ENCODE measurements around the gene SMAD9. TPM values are rescaled to one million over a fixed set of nuclear protein-coding genes. Genes with fewer than 3 reads are reported as not detected.
A peak's percentile ranks its signal among the peaks of the same experiment; 100 is the strongest.

The SMAD9 gene
- total RNA-seq, 2 experiments from 2014 or later: 10.3 to 10.8 TPM

- Histone ChIP-seq H3K9me2 (ENCODE audit: insufficient read depth, low read length) (no peaks in the 10 kb centered on the region), H2AFZ (ENCODE audit: low read length) (no peak overlapping the region; the same call in 1 of the 2 replicates), H3K4me3 (ENCODE audit: low read depth, low read length, poor library complexity, severe bottlenecking) (peak overlapping the region; percentile 35), H3K27ac (ENCODE audit: low read depth, low read length, poor library complexity, severe bottlenecking) (peak overlapping the region; percentile 42), H3K79me2 (ENCODE audit: insufficient read depth, low read depth, low read length) (peaks cover 85% of the 10 kb centered on the region), H4K20me1 (ENCODE audit: insufficient read depth, low read length) (no peaks in the 10 kb centered on the region), H3K36me3 (ENCODE audit: insufficient read depth, low read length) (no peaks in the 10 kb centered on the region), H3K4me1 (ENCODE audit: insufficient read depth, low read length, poor library complexity, severe bottlenecking) (peaks cover 84% of the 10 kb centered on the region), H3K9me3 (ENCODE audit: low read length) (no peaks in the 10 kb centered on the region), H3K4me2 (ENCODE audit: low read length) (peak overlapping the region; percentile 64)
- TF ChIP-seq, protein P1, sequence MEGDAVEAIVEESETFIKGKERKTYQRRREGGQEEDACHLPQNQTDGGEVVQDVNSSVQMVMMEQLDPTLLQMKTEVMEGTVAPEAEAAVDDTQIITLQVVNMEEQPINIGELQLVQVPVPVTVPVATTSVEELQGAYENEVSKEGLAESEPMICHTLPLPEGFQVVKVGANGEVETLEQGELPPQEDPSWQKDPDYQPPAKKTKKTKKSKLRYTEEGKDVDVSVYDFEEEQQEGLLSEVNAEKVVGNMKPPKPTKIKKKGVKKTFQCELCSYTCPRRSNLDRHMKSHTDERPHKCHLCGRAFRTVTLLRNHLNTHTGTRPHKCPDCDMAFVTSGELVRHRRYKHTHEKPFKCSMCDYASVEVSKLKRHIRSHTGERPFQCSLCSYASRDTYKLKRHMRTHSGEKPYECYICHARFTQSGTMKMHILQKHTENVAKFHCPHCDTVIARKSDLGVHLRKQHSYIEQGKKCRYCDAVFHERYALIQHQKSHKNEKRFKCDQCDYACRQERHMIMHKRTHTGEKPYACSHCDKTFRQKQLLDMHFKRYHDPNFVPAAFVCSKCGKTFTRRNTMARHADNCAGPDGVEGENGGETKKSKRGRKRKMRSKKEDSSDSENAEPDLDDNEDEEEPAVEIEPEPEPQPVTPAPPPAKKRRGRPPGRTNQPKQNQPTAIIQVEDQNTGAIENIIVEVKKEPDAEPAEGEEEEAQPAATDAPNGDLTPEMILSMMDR (conservative IDR thresholded peaks at IDR 0.05; ENCODE audit: low read length): no peak
- no peak for TF ChIP-seq EZH2phosphoT487 (IDR thresholded peaks at IDR 0.05; ENCODE audit: borderline replicate concordance, low read depth, low read length)
- intact Hi-C loops (cut with micrococcal nuclease; ENCODE audit: unreplicated experiment): no loop called here
- ChIA-PET CTCF (ENCODE audit: unreplicated experiment) (no interaction called here), POLR2A (interaction anchor here (0.6 to 1.2 kb wide), 4 partner anchors 33 to 1303 kb away, joined by 3 to 5 read pairs (median 3); no protein-coding TSS in a partner anchor)
- DNase-seq (ENCODE audit: low spot score): no peak
- BruUV-seq (replicated peaks): no TSS peak
Observed at GRCh38 chr13:36913463-36913862, 6.6 kb downstream of the SMAD9 start.

DNA sequence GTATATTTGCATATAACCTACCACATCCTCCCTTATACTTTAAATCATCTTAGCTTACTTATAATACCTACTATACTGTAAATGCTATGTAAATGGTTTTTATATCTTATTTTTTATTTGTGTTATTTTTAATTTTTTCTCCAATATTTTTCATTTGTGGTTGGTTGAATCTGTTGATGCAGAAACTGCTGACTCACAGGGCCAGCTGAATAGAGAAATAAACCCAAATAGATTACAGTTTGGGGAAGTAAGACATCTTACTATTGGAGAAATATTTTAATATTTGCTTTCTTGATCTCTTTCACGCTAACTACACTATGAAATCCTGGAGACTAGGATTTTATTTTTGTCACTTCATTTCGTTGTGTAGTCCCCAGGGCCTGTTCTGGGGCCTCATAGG is 7.1 kb downstream of the SMAD9 start:
- Histone ChIP-seq H3K4me2 (ENCODE audit: low read length) (peak overlapping the region; percentile 64), H3K36me3 (ENCODE audit: insufficient read depth, low read length) (no peaks in the 10 kb centered on the region), H3K4me3 (ENCODE audit: low read depth, low read length, poor library complexity, severe bottlenecking) (peak overlapping the region; percentile 35), H3K9me3 (ENCODE audit: low read length) (no peaks in the 10 kb centered on the region), H3K4me1 (ENCODE audit: insufficient read depth, low read length, poor library complexity, severe bottlenecking) (peaks cover 84% of the 10 kb centered on the region), H3K27ac (ENCODE audit: low read depth, low read length, poor library complexity, severe bottlenecking) (peak overlapping the region; percentile 42), H3K79me2 (ENCODE audit: insufficient read depth, low read depth, low read length) (peaks cover 85% of the 10 kb centered on the region), H3K9me2 (ENCODE audit: insufficient read depth, low read length) (no peaks in the 10 kb centered on the region), H4K20me1 (ENCODE audit: insufficient read depth, low read length) (no peaks in the 10 kb centered on the region), H2AFZ (ENCODE audit: low read length) (peak overlapping the region; percentile 14; the same call in 1 of the 2 replicates)
- ChIA-PET POLR2A (interaction anchor here (0.6 to 1.2 kb wide), 4 partner anchors 61 to 1303 kb away, joined by 3 read pairs; no protein-coding TSS in a partner anchor), CTCF (ENCODE audit: unreplicated experiment) (no interaction called here)
- DNase-seq (ENCODE audit: low spot score): no peak
- intact Hi-C loops (cut with micrococcal nuclease; ENCODE audit: unreplicated experiment): no loop called here
- BruUV-seq (replicated peaks): no TSS peak
- TF ChIP-seq, protein P1 (conservative IDR thresholded peaks at IDR 0.05; ENCODE audit: low read length): no peak
- no peak for TF ChIP-seq EZH2phosphoT487 (IDR thresholded peaks at IDR 0.05; ENCODE audit: borderline replicate concordance, low read depth, low read length)

DNA sequence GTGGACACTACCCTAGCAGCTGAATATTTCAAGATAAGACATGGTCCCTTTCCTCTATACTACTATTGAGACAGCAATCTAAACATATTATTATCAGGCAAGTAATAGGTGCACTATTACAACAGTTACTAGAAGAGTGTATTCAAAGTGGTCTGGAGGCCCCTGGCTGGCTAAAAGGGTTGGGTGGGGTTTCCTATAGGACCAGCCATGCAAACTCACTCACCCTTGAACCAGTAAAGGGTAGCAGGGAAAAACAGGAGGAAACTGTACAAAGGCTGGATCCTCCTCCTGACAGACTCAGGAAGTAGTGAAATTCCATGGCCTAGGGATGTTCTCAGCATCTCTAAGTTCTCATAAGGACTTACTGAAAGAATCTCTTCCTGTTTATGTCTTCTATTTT is 7.7 kb downstream of the SMAD9 start:
- BruUV-seq (replicated peaks): no TSS peak
- ChIA-PET CTCF (ENCODE audit: unreplicated experiment) (no interaction called here), POLR2A (interaction anchor here (0.7 to 0.9 kb wide), 2 partner anchors 88 to 319 kb away, joined by 3 read pairs; no protein-coding TSS in a partner anchor)
- intact Hi-C loops (cut with micrococcal nuclease; ENCODE audit: unreplicated experiment): no loop called here
- H3K36me3 ChIP-seq (ENCODE audit: insufficient read depth, low read length): peaks cover 1% of the 10 kb centered on the region; the same call in 1 of the 2 replicates
- H3K4me1 ChIP-seq (ENCODE audit: insufficient read depth, low read length, poor library complexity, severe bottlenecking): peaks cover 84% of the 10 kb centered on the region
- H3K4me3 ChIP-seq (ENCODE audit: low read depth, low read length, poor library complexity, severe bottlenecking): peak overlapping the region; percentile 35
- H3K4me2 ChIP-seq (ENCODE audit: low read length): peak overlapping the region; percentile 64
- DNase-seq (ENCODE audit: low spot score): no peak
- peaks cover 84% of the 10 kb centered on the region for H3K79me2 ChIP-seq (ENCODE audit: insufficient read depth, low read depth, low read length)
- H4K20me1 ChIP-seq (ENCODE audit: insufficient read depth, low read length): no peaks in the 10 kb centered on the region
- H3K9me3 ChIP-seq (ENCODE audit: low read length): no peaks in the 10 kb centered on the region
- peak overlapping the region; percentile 40 for H3K27ac ChIP-seq (ENCODE audit: low read depth, low read length, poor library complexity, severe bottlenecking)
- H3K9me2 ChIP-seq (ENCODE audit: insufficient read depth, low read length): no peaks in the 10 kb centered on the region
- H2AFZ ChIP-seq (ENCODE audit: low read length): peak overlapping the region; percentile 2; the same call in 1 of the 2 replicates
- TF ChIP-seq, protein P1 (conservative IDR thresholded peaks at IDR 0.05; ENCODE audit: low read length): no peak
- TF ChIP-seq EZH2phosphoT487 (IDR thresholded peaks at IDR 0.05; ENCODE audit: borderline replicate concordance, low read depth, low read length): no peak
